Endothelial cell of umbilical vein (primary cell): ENCODE measurements around the gene SLC44A1. TPM values are rescaled to one million over a fixed set of nuclear protein-coding genes. Genes with fewer than 3 reads are reported as not detected.

Source experiments
- BruUV-seq: library from RNA; stranded (reverse); fragments of 400-500 nt; replicated peaks from 2 replicates; lab custom pipeline; 2021; lab: Mats Ljungman, UMichigan
- CTCF ChIA-PET: fragments of 300-600, 350-600 bp; sonication (Branson Sonifier 250); formaldehyde crosslinking; loops from one replicate; lab custom pipeline; 2021; ENCODE audit warnings: antibody characterized with exemption, inconsistent platforms; lab: Charles Lee
- POLR2A ChIA-PET: fragments of 300-600, 350-600 bp; sonication (Branson Sonifier 250); formaldehyde crosslinking; loops from one replicate; lab custom pipeline; 2021; ENCODE audit warnings: antibody characterized with exemption, inconsistent platforms; lab: Charles Lee
- DNase-seq: peaks from one replicate; pipeline ENCODE4 v3.0.0-alpha.2; 2011; ENCODE audit warnings: low read depth, low spot score
- FAIRE-seq: peaks from 2 replicates; lab custom pipeline; 2011; peaks lifted over from hg19 to GRCh38; lab: Jason Lieb, UNC
- H2AFZ ChIP-seq: 2 replicates; pipeline ENCODE4 v1.6.0; 2012; ENCODE audit warnings: low read depth, low read length, control low read depth, inconsistent platforms
- H3K27ac ChIP-seq: 2 replicates; pipeline ENCODE4 v1.5.1; 2011; ENCODE audit warnings: low read depth, mild to moderate bottlenecking, control low read depth, low read length, moderate library complexity; ENCODE audit not compliant: insufficient read depth
- H3K27me3 ChIP-seq, 2 experiments: 2 replicates each; pipeline versions ENCODE4 v1.6.0 to v1.6.1; 2011; ENCODE audit warnings: low read length in 2 of 2, mixed read lengths in 1 of 2; ENCODE audit not compliant: control insufficient read depth in 2 of 2, insufficient read depth in 2 of 2
- H3K36me3 ChIP-seq, 2 experiments: 2 replicates in 1 of 2; 3 replicates in 1 of 2; pipeline ENCODE4 v1.5.1; 2011; ENCODE audit warnings: low read length in 2 of 2, mild to moderate bottlenecking in 1 of 2, moderate library complexity in 1 of 2; ENCODE audit not compliant: control insufficient read depth in 2 of 2, insufficient read depth in 2 of 2; ENCODE audit errors: extremely low read depth in 1 of 2
- H3K4me1 ChIP-seq: 3 replicates; pipeline ENCODE4 v1.5.1; 2011; ENCODE audit warnings: mild to moderate bottlenecking, low read length; ENCODE audit not compliant: control insufficient read depth, insufficient read depth; ENCODE audit errors: extremely low read depth
- H3K4me2 ChIP-seq: 2 replicates; pipeline ENCODE4 v1.6.1; 2011; ENCODE audit warnings: low read length, control low read depth, mixed read lengths; ENCODE audit not compliant: insufficient read depth
- H3K4me3 ChIP-seq, 3 experiments: fragments of 200-600 bp in 1 of 3; sonication (generic), shearing (Covaris generic) in 1 of 3; replicated peaks in 1 of 3; 2 replicates each; pipeline ENCODE4 v1.5.1; 2011 to 2016; ENCODE audit warnings: control low read depth in 3 of 3, low read length in 3 of 3, mild to moderate bottlenecking in 2 of 3, inconsistent platforms in 1 of 3, low read depth in 1 of 3, moderate library complexity in 1 of 3; ENCODE audit not compliant: insufficient read depth in 1 of 3
- H3K79me2 ChIP-seq: 2 replicates; pipeline ENCODE4 v1.6.0; 2012; ENCODE audit warnings: low read length, inconsistent platforms; ENCODE audit not compliant: control insufficient read depth, insufficient read depth
- H3K9ac ChIP-seq: replicated peaks from 2 replicates; pipeline ENCODE3; 2011; ENCODE audit warnings: low read length, control low read depth; ENCODE audit not compliant: insufficient read depth; ENCODE audit errors: extremely low read depth
- H3K9me1 ChIP-seq: replicated peaks from 3 replicates; pipeline ENCODE4 v1.6.0; 2011; ENCODE audit warnings: mild to moderate bottlenecking, low read length; ENCODE audit not compliant: control insufficient read depth, insufficient read depth; ENCODE audit errors: extremely low read depth
- H3K9me3 ChIP-seq: replicated peaks from 2 replicates; pipeline ENCODE4 v1.5.1; 2012; ENCODE audit warnings: low read length, inconsistent platforms; ENCODE audit not compliant: control insufficient read depth, insufficient read depth
- H4K20me1 ChIP-seq: replicated peaks from 2 replicates; pipeline ENCODE3; 2011; ENCODE audit warnings: mild to moderate bottlenecking, low read length; ENCODE audit not compliant: control insufficient read depth, insufficient read depth; ENCODE audit errors: extremely low read depth
- CTCF ChIP-seq, 2 donors: IDR thresholded peaks; 1 replicate in 1 of 2; 2 replicates in 1 of 2; pipeline ENCODE4 v1.5.1; 2011; ENCODE audit warnings: low read length in 2 of 2, mild to moderate bottlenecking in 2 of 2, moderate library complexity in 2 of 2, control low read depth in 1 of 2, inconsistent platforms in 1 of 2, low read depth in 1 of 2; ENCODE audit not compliant: insufficient read depth in 1 of 2; ENCODE audit errors: extremely low read depth in 1 of 2
- EZH2 ChIP-seq: IDR thresholded peaks from 2 replicates; pipeline ENCODE4 v1.6.1; 2012; ENCODE audit warnings: borderline replicate concordance, low read depth, mild to moderate bottlenecking, moderate library complexity, low read length, inconsistent platforms; ENCODE audit not compliant: severe bottlenecking
- FOS ChIP-seq: IDR thresholded peaks from 2 replicates; pipeline ENCODE4 v1.6.1; 2011; ENCODE audit warnings: mild to moderate bottlenecking, low read length, moderate library complexity, borderline replicate concordance; ENCODE audit not compliant: insufficient read depth
- JUN ChIP-seq: IDR thresholded peaks from 2 replicates; pipeline ENCODE4 v1.6.1; 2011; ENCODE audit warnings: borderline replicate concordance, low read depth; ENCODE audit not compliant: insufficient read length, insufficient read depth
- POLR2A ChIP-seq: IDR thresholded peaks from 2 replicates; pipeline ENCODE4 v1.6.1; 2012; ENCODE audit warnings: low read depth, mild to moderate bottlenecking, control low read depth, low read length
- POLR2AphosphoS5 ChIP-seq: IDR thresholded peaks from 2 replicates; pipeline ENCODE4 v1.6.1; 2012; ENCODE audit warnings: low read depth, mild to moderate bottlenecking, control low read depth, low read length, moderate library complexity; ENCODE audit not compliant: insufficient read depth
- dilution Hi-C: fragments of 300-500 bp; cut with MboI; formaldehyde crosslinking; loops from one replicate; pipeline ENCODE4 v1.15.0; 2019; ENCODE audit warnings: low sequenced_read_pairs; ENCODE audit not compliant: extremely low pct_ligation_motif_present
- intact Hi-C: fragments of 100-400 bp; cut with micrococcal nuclease; formaldehyde crosslinking; loops from one replicate; pipeline ENCODE4 v1.10.0; 2022
- polyA plus RNA-seq, 4 experiments: library from polyadenylated mRNA; depleted of rRNA in 3 of 4; stranded (reverse) in 3 of 4; unstranded in 1 of 4; fragments of >200 nt; gene quantifications; 2 replicates each; pipeline versions ENCODE4 v1.2.1 to v1.2.3, GENCODE V29; 2011 to 2012; ENCODE audit warnings: missing spikeins in 1 of 4
- total RNA-seq: library from RNA; stranded (reverse); gene quantifications from 2 replicates; pipeline ENCODE4 v1.2.3, GENCODE V29; 2021
- TF ChIP-seq, protein P1 (sequence below): IDR thresholded peaks from 2 replicates; pipeline ENCODE4 v1.6.1; 2011; ENCODE audit not compliant: insufficient read depth, insufficient read length

The SLC44A1 gene
- total and polyA plus RNA-seq, 2 donors (not counting 3 experiments of a cell fraction or from before 2014, with no cell fraction given): 16.1 to 37.7 TPM

GRCh38 chr9:105435453-105435852, 191.0 kb downstream of the SLC44A1 start:
- ChIA-PET POLR2A (no interaction called here), CTCF (no interaction called here)
- DNase-seq (no peak), FAIRE-seq (no peak)
- Histone ChIP-seq H3K9ac (no peak overlapping the region), H2AFZ (no peak overlapping the region), H3K4me3 (no peak overlapping the region), H3K4me1 (no peaks in the 10 kb centered on the region), H3K27ac (no peak overlapping the region), H3K4me2 (no peak overlapping the region), H3K36me3 (no peaks in the 10 kb centered on the region), H3K79me2 (no peaks in the 10 kb centered on the region), H3K27me3 (no peaks in the 10 kb centered on the region), H3K9me3 (no peaks in the 10 kb centered on the region), H4K20me1 (no peaks in the 10 kb centered on the region), H3K9me1 (no peaks in the 10 kb centered on the region)
- intact Hi-C loops (no loop called here), dilution Hi-C loops (no loop called here)
- no peak for TF ChIP-seq EZH2
- no peak for TF ChIP-seq FOS
- TF ChIP-seq POLR2AphosphoS5: no peak
- TF ChIP-seq POLR2A: no peak
- TF ChIP-seq, protein P1, sequence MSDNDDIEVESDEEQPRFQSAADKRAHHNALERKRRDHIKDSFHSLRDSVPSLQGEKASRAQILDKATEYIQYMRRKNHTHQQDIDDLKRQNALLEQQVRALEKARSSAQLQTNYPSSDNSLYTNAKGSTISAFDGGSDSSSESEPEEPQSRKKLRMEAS: no peak
- TF ChIP-seq JUN: no peak
- TF ChIP-seq CTCF (IDR thresholded peaks at IDR 0.05; ENCODE audit: extremely low read depth in 1 of 2, insufficient read depth in 1 of 2, low read depth in 1 of 2, low read length in 2 of 2): no peak
- no TSS peak for BruUV-seq
